SH-SY5Y (cell line): ENCODE data around the gene TCF15.

Experiments used
- GATA2 ChIP-seq: IDR thresholded peaks from 2 replicates; pipeline ENCODE4 v1.6.1; 2011; ENCODE audit warnings: mild to moderate bottlenecking, low read depth, low read length
- GATA3 ChIP-seq: IDR thresholded peaks from 2 replicates; pipeline ENCODE4 v1.6.1; 2011; ENCODE audit warnings: low read depth, mild to moderate bottlenecking, low read length, moderate library complexity

DNA sequence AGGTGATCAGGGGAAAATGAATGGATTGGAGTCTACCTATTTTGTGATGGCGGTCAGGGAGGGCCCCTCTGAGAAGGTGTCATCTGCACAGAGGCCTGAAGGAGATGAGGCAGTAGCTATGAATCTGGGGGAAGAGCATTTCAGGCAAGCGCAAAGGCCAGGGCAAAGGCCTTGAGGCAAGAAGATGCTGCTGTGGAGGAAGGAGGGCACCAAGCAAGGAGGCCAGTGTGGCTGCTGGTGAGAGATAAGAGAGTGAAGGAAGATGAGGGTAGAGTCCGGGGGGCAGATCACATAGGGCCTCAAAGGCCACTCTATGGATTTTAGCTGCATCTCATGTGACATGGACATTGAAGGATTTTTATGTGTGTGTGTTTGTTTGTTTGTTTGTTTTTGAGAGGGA is 45.9 kb downstream of the TCF15 start:
- TF ChIP-seq GATA2 (no peak), GATA3 (no peak)
